Naive thymus-derived CD8-positive, alpha-beta T cell (primary cell): ENCODE results near the gene ECT2. TPM values are rescaled to one million over a fixed set of nuclear protein-coding genes. Genes with fewer than 3 reads are reported as not detected.

ENCODE experiments used
- ATAC-seq, 2 donors: fragments of 150-1000 bp; cut with Tn5 transposase in 1 of 2; sonication (Bioruptor Pico), chemical (Tn5 transposase) in 1 of 2; 1 replicate in 1 of 2; 2 replicates in 1 of 2; pipeline ENCODE4 v1.10.0; 2021; ENCODE audit warnings: mild to moderate bottlenecking in 2 of 2, moderate library complexity in 2 of 2
- POLR2A ChIA-PET: fragments of 350-600 bp; sonication (Branson Sonifier 250); formaldehyde crosslinking; loops from one replicate; lab custom pipeline; 2021; ENCODE audit warnings: antibody characterized with exemption; lab: Charles Lee
- DNase-seq, 10 donors: peaks; one replicate each; pipeline versions ENCODE4 v3.0.0 to v3.0.0-alpha.2; 2020 to 2022
- H3K27ac Mint-ChIP-seq, 10 donors: one replicate each; pipeline ENCODE4 v1.8.0; 2020 to 2022; ENCODE audit warnings: mild to moderate bottlenecking in 10 of 10, mixed read lengths in 10 of 10, moderate library complexity in 4 of 10, inconsistent platforms in 1 of 10
- H3K27me3 Mint-ChIP-seq, 5 donors: one replicate each; pipeline ENCODE4 v1.8.0; 2021 to 2022; ENCODE audit warnings: mixed read lengths in 5 of 5
- H3K36me3 Mint-ChIP-seq, 3 donors: one replicate each; pipeline ENCODE4 v1.8.0; 2020 to 2022; ENCODE audit warnings: mixed read lengths in 3 of 3, mild to moderate bottlenecking in 2 of 3, inconsistent platforms in 1 of 3
- H3K4me1 Mint-ChIP-seq, 4 donors: one replicate each; pipeline ENCODE4 v1.8.0; 2021 to 2022; ENCODE audit warnings: mixed read lengths in 4 of 4
- H3K4me3 Mint-ChIP-seq, 10 donors: one replicate each; pipeline ENCODE4 v1.8.0; 2020 to 2022; ENCODE audit warnings: mild to moderate bottlenecking in 10 of 10, mixed read lengths in 10 of 10, moderate library complexity in 6 of 10, inconsistent platforms in 1 of 10
- H3K9me3 Mint-ChIP-seq, 9 donors: one replicate each; pipeline ENCODE4 v1.8.0; 2020 to 2022; ENCODE audit warnings: mixed read lengths in 9 of 9, mild to moderate bottlenecking in 3 of 9, inconsistent platforms in 1 of 9, moderate library complexity in 1 of 9
- polyA plus RNA-seq, 3 donors: library from polyadenylated mRNA; unstranded; fragments of 300-500 nt; fragmentation: Illumina TruSeq; gene quantifications; one replicate each; pipeline ENCODE4 v1.2.3, GENCODE V29; 2021
- total RNA-seq, 8 experiments: library from RNA in 2 of 8; stranded (reverse) in 2 of 8; gene quantifications; one replicate each; pipeline ENCODE4 v1.2.3 and lab custom pipeline; 2021 to 2026

ECT2 gene
- total and polyA plus RNA-seq, 5 experiments from 2014 or later = 1.1 to 2.2 (median 1.8) TPM

DNA sequence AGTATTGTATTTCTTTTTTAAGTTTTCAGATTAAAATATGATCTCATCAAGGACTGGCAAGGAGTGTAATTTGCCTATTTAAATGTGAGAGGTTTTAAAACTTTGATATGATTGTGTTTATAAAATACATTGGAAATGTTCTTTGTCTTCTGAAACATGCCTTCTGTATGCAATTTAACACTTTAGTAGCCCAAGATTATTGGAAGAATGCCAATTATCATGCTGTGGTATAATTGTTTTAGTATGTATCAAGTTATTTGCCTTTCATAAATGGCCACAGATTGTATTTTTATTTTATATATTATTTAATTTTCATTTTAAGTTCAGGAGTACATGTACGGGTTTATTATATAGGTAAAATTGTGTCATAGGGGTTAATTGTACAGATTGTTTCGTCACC is 31.7 kb downstream of the ECT2 start:
- ATAC-seq (no peak), DNase-seq (no peak)
- H3K27ac Mint-ChIP-seq = no peak overlapping the region
- H3K4me3 Mint-ChIP-seq = no peak overlapping the region
- POLR2A ChIA-PET = no interaction called here
- H3K4me1 Mint-ChIP-seq = no peaks in the 10 kb centered on the region
- H3K27me3 Mint-ChIP-seq = no peaks in the 10 kb centered on the region
- no peaks in the 10 kb centered on the region for H3K9me3 Mint-ChIP-seq
- H3K36me3 Mint-ChIP-seq = no peaks in the 10 kb centered on the region

DNA sequence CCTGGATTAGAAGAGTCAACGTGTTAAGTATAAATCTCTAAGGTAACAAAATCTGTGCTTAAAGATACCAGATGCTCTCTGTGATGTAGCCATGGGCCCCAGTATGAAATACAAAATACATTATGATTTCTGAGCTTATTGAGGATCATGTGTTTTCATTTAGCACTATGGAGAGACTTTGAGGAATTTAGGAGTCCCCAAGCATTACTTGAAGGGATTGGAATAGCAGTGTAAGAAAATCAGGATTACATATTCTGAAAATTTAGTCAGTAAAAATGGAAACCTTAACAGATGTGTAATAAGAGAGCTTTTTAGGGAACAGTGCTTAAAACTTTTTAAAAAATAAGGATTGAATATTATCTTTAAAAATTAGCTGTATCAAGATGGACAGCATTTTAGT is 35.5 kb downstream of the ECT2 start:
- POLR2A ChIA-PET = no interaction called here
- no peaks in the 10 kb centered on the region for H3K9me3 Mint-ChIP-seq
- ATAC-seq = no peak
- no peaks in the 10 kb centered on the region for H3K27me3 Mint-ChIP-seq
- peaks cover 0 to 7% (median 3%) of the 10 kb centered on the region in 3 donors for H3K36me3 Mint-ChIP-seq
- H3K27ac Mint-ChIP-seq = no peak overlapping the region
- H3K4me3 Mint-ChIP-seq = no peak overlapping the region
- DNase-seq = no peak
- no peaks in the 10 kb centered on the region for H3K4me1 Mint-ChIP-seq

DNA sequence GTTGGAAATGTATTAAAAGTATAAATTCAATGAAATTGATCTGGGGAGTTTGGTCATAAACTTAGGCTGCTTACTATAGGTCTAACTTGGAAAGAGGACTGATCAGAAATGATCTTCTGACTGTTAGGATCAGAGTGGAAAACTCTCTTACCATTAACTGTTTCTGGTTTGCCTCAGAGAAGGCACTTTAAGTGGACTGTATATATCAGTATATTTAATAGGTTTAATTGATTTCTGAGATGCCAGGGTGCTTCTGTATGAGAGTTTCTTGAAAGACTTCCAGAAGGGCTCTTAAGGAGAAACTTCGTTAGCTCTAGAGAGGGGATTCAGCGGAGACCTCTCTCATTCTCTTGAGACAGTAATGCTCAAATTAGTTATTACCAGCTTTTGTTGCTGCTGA is 36.5 kb downstream of the ECT2 start:
- H3K4me1 Mint-ChIP-seq = no peaks in the 10 kb centered on the region
- H3K36me3 Mint-ChIP-seq = peaks cover 0 to 7% (median 3%) of the 10 kb centered on the region in 3 donors
- no peaks in the 10 kb centered on the region for H3K27me3 Mint-ChIP-seq
- H3K27ac Mint-ChIP-seq = no peak overlapping the region
- no peak overlapping the region for H3K4me3 Mint-ChIP-seq
- no peaks in the 10 kb centered on the region for H3K9me3 Mint-ChIP-seq
- ATAC-seq (no peak), DNase-seq (no peak)
- POLR2A ChIA-PET = no interaction called here

DNA sequence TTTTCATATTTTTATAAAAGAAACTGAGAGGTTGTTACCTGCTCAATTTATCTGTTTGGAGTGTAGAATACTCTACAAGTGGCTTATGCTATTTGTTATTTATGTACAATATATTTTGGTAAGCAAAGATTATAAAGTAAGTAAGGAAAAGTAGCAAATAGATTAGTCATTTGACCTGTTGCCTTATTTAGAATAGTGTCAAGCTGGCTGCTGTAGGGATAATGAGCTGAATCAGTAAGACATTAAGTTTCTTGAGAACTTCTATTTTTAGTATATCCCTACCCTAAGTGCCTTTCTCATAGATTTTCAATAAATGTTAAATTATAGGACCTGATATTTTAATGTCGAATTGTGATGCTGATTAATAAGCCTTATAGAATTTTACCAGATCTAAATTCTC is 37.2 kb downstream of the ECT2 start:
- POLR2A ChIA-PET = no interaction called here
- no peak for DNase-seq
- Mint-ChIP-seq H3K4me3 (no peak overlapping the region), H3K9me3 (no peaks in the 10 kb centered on the region), H3K4me1 (no peaks in the 10 kb centered on the region), H3K36me3 (peaks cover 0 to 7% (median 3%) of the 10 kb centered on the region in 3 donors), H3K27me3 (no peaks in the 10 kb centered on the region), H3K27ac (no peak overlapping the region)
- ATAC-seq = no peak

DNA sequence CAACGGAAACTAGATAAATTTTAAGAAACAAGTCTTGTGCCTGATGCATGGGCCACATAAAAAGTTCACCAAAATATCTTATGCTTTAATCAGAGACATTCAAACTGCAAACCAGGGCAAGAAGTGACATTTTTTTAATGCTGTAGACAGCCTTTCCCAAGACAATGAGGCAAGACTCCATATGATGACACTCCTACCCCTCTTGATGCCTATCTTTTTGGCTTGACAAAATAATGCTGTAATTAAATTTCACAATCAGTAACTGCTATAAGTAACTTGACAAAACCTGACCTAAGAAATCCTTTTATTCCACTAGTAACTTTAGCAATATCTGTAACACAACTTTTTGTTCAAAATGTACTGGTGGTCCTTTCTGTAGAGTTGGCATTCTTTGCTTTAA is 48.7 kb downstream of the ECT2 start:
- Mint-ChIP-seq H3K4me1 (no peaks in the 10 kb centered on the region), H3K36me3 (peaks cover 0 to 4% (median 0%) of the 10 kb centered on the region in 3 donors), H3K9me3 (peaks cover 0 to 3% (median 0%) of the 10 kb centered on the region in 9 donors), H3K4me3 (no peak overlapping the region), H3K27me3 (no peaks in the 10 kb centered on the region), H3K27ac (no peak overlapping the region)
- DNase-seq (no peak), ATAC-seq (no peak)
- POLR2A ChIA-PET = no interaction called here

DNA sequence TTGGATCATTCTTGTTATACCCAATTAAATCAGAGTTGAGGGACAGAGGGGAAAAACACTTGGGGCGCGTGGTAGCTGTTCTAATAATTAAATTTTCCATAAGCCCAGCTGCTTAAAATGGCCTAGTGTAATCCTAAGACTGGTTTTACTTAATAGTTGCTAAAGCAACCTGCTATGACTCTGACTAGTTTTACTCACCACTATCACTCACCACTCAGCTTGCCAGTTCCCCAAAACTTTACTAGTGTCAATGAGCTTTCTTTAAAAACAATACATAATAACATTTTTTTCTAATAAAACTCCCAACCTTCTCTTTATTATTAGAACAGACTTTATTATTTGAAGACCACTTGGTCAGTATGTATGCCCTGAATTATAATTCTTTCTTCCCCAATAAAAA is 49.6 kb downstream of the ECT2 start:
- H3K4me3 Mint-ChIP-seq = no peak overlapping the region
- no peaks in the 10 kb centered on the region for H3K4me1 Mint-ChIP-seq
- no peaks in the 10 kb centered on the region for H3K36me3 Mint-ChIP-seq
- DNase-seq (no peak), ATAC-seq (no peak)
- POLR2A ChIA-PET = no interaction called here
- H3K27ac Mint-ChIP-seq = no peak overlapping the region
- H3K27me3 Mint-ChIP-seq = no peaks in the 10 kb centered on the region
- H3K9me3 Mint-ChIP-seq = peaks cover 0 to 3% (median 0%) of the 10 kb centered on the region in 9 donors

DNA sequence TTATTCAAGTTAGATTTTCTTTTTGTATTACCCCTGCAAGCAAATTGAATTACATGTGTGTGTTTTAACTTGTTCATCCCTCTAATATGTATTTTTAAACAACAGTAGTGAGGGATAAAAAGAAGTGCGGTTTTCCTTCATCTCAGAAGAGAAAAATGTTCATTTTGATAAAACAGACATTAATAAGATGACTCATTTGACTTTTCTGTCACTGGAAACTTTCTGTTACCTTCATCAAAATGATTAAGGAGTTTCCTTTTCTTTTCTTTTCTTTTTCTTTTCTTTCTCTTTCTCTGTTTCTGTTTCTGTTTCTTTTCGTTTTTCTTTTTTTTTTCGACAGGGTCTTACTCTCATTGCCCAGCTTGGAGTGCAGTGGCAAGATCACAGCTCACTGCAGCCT is 53.0 kb downstream of the ECT2 start:
- DNase-seq (no peak), ATAC-seq (no peak)
- no peak overlapping the region for H3K27ac Mint-ChIP-seq
- no peaks in the 10 kb centered on the region for H3K9me3 Mint-ChIP-seq
- H3K4me1 Mint-ChIP-seq = no peaks in the 10 kb centered on the region
- H3K4me3 Mint-ChIP-seq = no peak overlapping the region
- POLR2A ChIA-PET = no interaction called here
- H3K27me3 Mint-ChIP-seq = no peaks in the 10 kb centered on the region
- H3K36me3 Mint-ChIP-seq = peaks cover 0 to 2% (median 0%) of the 10 kb centered on the region in 3 donors

DNA sequence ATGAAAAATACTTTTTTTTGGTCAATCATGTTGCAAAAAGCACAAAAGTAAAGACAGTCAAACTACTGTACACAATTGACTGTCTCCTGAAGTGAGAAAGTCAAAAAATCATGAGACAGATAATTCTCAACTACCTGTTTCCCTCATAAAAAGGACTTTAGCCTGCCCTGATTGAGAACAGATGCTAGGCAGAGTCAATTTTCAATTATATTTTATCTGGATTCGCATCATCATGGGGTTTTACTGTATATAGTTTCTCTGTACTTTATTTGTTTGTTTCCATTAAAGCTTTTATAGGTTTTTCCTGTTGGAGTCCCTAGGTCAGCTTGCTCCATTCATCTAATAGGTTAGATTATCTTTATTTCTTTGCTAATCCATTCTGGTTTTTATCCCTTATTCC is 53.8 kb downstream of the ECT2 start:
- POLR2A ChIA-PET = no interaction called here
- H3K9me3 Mint-ChIP-seq = no peaks in the 10 kb centered on the region
- ATAC-seq (no peak), DNase-seq (no peak)
- peaks cover 0 to 2% (median 0%) of the 10 kb centered on the region in 3 donors for H3K36me3 Mint-ChIP-seq
- H3K27me3 Mint-ChIP-seq = no peaks in the 10 kb centered on the region
- H3K4me1 Mint-ChIP-seq = no peaks in the 10 kb centered on the region
- no peak overlapping the region for H3K4me3 Mint-ChIP-seq
- H3K27ac Mint-ChIP-seq = no peak overlapping the region

DNA sequence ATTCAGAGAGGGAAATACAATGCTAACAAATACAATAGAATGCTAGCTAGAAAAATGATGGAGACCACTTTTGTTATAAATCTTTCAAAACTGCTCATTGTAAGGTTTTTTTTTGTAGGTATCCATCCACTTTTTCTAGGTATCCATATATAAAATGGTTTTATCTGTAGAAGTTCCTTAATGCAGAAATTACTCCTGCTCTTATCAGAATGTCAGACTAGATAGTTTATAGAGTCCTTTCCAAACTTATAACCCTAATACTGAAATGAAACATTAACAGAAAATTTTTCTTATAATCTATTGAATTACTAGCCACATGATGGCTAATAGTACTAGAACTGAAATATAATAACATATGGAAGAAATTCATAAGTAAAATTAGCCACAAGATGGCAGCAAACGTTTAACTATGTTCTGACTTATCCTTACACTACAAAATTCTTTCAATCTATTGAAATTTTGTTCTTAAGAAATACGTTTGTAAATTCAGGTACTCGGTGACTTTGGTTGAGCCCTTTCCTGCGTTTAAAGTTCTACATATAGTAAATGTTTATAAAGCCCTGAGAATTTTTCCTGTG is 58.5 kb downstream of the ECT2 start:
- Mint-ChIP-seq H3K9me3 (no peaks in the 10 kb centered on the region), H3K4me1 (no peaks in the 10 kb centered on the region), H3K4me3 (no peak overlapping the region), H3K36me3 (peaks cover 0 to 2% (median 0%) of the 10 kb centered on the region in 3 donors), H3K27ac (no peak overlapping the region), H3K27me3 (peaks cover 0 to 1% (median 0%) of the 10 kb centered on the region in 5 donors)
- POLR2A ChIA-PET = no interaction called here
- ATAC-seq (no peak), DNase-seq (peak in 2 of 10 donors; percentile 4 to 10)

DNA sequence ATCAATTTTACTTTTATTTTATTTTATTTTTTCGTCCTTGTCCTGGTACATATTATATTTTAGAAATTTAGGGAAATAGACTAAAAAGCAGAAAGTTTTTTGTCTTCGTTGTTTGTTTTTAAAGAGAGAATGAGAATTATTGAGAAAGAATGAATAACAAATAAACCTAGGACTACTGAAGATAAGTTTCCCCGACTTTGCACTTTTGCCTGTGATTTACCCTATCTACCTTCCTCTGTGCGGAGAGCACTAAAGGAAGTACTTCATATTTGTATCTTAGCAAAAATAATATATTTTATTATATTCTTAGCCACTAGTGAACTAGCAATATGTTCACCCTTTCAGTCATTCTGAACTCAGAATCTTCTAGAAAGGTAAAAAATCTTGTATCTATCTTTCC is 60.6 kb downstream of the ECT2 start:
- POLR2A ChIA-PET = no interaction called here
- no peak overlapping the region for H3K27ac Mint-ChIP-seq
- no peaks in the 10 kb centered on the region for H3K9me3 Mint-ChIP-seq
- ATAC-seq (no peak), DNase-seq (no peak)
- H3K36me3 Mint-ChIP-seq = peaks cover 0 to 3% (median 0%) of the 10 kb centered on the region in 3 donors
- no peaks in the 10 kb centered on the region for H3K4me1 Mint-ChIP-seq
- no peak overlapping the region for H3K4me3 Mint-ChIP-seq
- H3K27me3 Mint-ChIP-seq = peaks cover 0 to 1% (median 0%) of the 10 kb centered on the region in 5 donors

DNA sequence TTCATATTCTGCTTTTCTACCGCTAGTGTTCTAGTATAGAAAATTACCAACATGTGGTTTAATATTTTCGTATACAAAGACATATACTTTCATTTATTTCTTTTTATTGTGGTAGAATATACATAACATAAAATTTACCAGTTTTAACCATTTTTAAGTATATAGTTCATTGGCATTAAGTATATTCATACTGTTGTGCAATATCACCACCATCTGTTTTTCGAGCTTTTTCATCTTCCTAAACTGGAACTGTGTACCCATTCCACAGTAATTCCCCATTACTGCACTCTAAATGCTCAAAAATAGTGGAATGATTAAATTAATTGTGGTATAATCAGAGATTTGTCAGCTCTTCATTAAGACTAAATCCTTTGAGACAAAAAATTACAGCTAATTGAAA is 62.9 kb downstream of the ECT2 start:
- ATAC-seq = no peak
- H3K27ac Mint-ChIP-seq = no peak overlapping the region

DNA sequence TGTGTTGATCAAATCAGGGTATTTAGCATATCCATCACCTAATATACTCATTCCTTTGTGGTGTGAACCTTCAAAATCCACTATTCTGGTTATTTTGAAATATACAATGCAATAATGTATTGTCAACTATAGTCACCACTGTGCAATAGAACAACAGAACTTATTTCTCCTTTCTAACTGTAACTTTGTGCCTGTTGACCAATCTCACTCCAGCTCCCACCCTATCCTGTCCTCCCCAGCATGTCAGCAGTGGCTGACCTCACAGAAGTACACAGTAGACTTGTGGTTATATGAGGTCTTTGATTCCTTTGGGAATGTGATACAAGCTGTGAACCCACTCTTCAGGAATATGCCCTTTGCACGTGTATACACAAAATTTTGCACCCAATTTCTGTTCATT is 64.2 kb downstream of the ECT2 start:
- DNase-seq = no peak
- ATAC-seq = no peak
- Mint-ChIP-seq H3K4me1 (no peaks in the 10 kb centered on the region), H3K27me3 (peaks cover 0 to 1% (median 0%) of the 10 kb centered on the region in 5 donors), H3K27ac (no peak overlapping the region), H3K36me3 (peaks cover 0 to 1% (median 0%) of the 10 kb centered on the region in 3 donors), H3K4me3 (no peak overlapping the region), H3K9me3 (no peaks in the 10 kb centered on the region)
- POLR2A ChIA-PET = no interaction called here

More for the DNA sequence above, 62.9 kb downstream of the ECT2 start:
- Mint-ChIP-seq H3K27me3 (peaks cover 0 to 1% (median 0%) of the 10 kb centered on the region in 5 donors), H3K4me3 (no peak overlapping the region), H3K4me1 (no peaks in the 10 kb centered on the region), H3K9me3 (no peaks in the 10 kb centered on the region), H3K36me3 (peaks cover 0 to 1% (median 0%) of the 10 kb centered on the region in 3 donors)
- POLR2A ChIA-PET = no interaction called here
- DNase-seq = no peak

DNA sequence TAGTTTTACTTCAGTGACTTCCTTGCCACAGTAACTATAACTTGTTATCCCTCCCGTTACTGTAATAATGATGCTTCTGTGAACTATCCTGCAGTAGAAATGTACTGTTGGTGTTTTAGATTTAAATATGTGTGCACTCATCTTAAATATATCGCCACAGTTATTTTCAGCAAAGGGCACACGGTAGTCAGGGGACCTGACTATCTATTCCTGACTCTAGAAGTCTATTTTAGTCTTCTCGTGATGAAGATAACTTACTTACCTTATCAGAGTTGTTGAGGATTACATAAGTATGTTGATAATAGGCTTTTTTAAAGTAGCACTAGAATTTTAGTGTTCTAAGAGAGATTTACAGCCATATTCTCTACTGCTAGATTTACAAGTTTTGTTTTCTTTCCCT is 65.3 kb downstream of the ECT2 start:
- Mint-ChIP-seq H3K4me1 (no peaks in the 10 kb centered on the region), H3K36me3 (peaks cover 0 to 1% (median 0%) of the 10 kb centered on the region in 3 donors), H3K4me3 (no peak overlapping the region), H3K27ac (no peak overlapping the region), H3K27me3 (peaks cover 0 to 1% (median 0%) of the 10 kb centered on the region in 5 donors), H3K9me3 (no peaks in the 10 kb centered on the region)
- no peak for ATAC-seq
- no peak for DNase-seq
- POLR2A ChIA-PET = no interaction called here

DNA sequence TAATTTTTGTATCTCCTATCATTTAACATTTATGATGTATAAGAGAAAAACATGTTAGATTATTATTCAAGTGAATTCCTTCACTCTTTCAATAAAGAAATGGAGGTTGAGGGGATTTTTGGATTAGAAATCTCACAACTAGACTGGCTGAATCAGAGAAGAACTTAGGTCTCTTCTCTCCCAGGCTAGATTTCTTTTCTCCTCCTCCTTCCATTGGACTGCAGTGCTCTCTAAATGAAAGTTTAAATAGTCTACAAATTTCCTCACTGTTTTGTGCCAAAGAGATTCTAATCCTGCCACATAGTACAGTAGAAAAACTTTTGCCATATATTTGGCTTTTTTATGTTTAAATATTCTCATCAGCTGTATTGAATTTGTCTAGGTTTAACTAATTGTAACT is 65.8 kb downstream of the ECT2 start:
- H3K36me3 Mint-ChIP-seq = peaks cover 0 to 1% (median 0%) of the 10 kb centered on the region in 3 donors
- no peaks in the 10 kb centered on the region for H3K4me1 Mint-ChIP-seq
- no peak overlapping the region for H3K4me3 Mint-ChIP-seq
- POLR2A ChIA-PET = no interaction called here
- H3K27me3 Mint-ChIP-seq = peaks cover 0 to 1% (median 0%) of the 10 kb centered on the region in 5 donors
- ATAC-seq (no peak), DNase-seq (no peak)
- H3K9me3 Mint-ChIP-seq = no peaks in the 10 kb centered on the region
- H3K27ac Mint-ChIP-seq = no peak overlapping the region
